GM19455 (cell line): ENCODE measurements around the gene CBLB.
A peak's percentile ranks its signal among the peaks of the same experiment; 100 is the strongest.

ENCODE experiments used
- ATAC-seq: cut with Tn5 transposase; IDR thresholded peaks from one replicate; pipeline ENCODE4 v1.9.1; 2021; ENCODE audit not compliant: unreplicated experiment

The CBLB gene

GRCh38 chr3:105847865-105848264 is 20.9 kb downstream of the CBLB start:
- ATAC-seq, result no peak

GRCh38 chr3:105847452-105847851 is 21.4 kb downstream of the CBLB start:
- ATAC-seq, result no peak

DNA sequence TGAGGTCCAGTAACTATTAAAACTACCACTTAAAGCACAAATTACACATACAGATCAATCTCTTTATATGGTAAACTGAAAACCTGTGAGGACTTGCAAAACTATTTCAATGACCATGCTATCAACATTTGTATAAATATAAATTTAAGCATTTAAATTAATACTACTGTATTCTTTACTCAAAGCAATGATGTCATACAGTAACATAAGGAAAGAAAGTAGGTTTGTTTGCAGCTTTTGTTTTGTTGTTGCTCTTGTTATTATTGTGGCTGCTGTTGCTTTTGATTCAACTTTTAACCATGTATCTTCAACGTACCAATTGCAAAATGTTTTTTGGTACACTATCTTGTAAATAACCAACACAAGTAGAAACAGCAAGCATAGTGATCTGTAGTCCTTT is 22.0 kb downstream of the CBLB start:
- no peak for ATAC-seq

- ATAC-seq, result no peak
Measured at GRCh38 chr3:105845488-105845887, 23.3 kb downstream of the CBLB start.

DNA sequence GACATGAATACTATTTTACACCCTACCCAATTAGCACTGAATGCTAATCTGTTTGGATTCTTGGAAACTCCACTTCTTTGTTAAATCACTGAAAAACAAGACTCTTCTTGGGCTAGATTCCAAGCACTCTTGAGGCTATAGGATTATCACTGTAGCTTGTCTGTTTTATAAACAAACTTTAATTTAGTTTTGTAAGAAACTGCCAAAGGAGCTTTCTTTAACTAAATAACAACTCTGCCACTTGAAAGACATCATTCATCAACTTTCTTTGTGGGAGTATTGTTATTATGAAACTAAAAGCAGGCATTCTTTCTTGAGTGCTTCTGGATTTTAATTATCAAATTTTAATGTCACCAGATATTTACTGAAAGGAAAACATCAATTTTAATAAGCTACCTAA is 24.1 kb downstream of the CBLB start:
- ATAC-seq, result no peak

- no peak for ATAC-seq
Measured at GRCh38 chr3:105843994-105844393, 24.8 kb downstream of the CBLB start.

- no peak for ATAC-seq
Measured at GRCh38 chr3:105842943-105843342, 25.9 kb downstream of the CBLB start.

DNA sequence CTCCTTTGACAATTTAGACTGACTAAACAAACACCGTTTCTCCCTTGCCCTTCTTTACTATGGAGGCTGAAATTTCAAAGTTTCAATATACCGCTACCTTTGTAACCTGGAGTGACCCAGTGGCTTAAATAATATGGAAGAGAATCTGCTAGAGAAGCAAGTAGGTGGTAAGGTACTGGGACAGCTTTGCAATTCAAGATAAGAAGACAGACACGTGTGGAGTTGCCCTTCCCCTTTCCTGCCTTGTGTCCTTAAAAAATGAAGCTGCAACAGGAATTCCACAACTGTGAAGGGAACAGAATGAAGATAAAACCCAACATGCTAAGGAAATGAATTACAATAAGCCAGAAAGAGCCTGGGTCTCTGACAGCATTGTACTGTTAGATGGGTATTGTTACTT is 26.4 kb downstream of the CBLB start:
- no peak for ATAC-seq

DNA sequence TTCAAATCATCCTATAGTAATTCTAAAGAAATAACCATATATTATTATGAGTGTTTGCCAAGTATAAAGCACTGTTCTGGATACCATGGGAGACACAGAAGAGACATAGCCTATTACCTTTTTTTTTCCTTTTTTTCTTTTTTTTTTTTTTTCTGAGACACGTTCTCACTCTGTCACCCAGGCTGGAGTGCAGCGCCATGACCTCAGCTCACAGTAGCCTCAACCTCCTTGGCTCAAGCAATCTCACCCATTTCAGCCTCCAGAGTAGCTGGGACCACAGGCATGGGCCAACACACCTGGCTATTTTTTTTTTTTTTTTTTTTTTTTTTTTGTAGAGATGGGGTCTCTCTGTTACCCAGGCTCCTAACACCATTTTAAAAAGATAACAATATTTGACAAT is 30.9 kb downstream of the CBLB start:
- ATAC-seq, result no peak

- ATAC-seq, result peak; percentile 91
Measured at GRCh38 chr3:105837143-105837740, 31.6 kb downstream of the CBLB start.

DNA sequence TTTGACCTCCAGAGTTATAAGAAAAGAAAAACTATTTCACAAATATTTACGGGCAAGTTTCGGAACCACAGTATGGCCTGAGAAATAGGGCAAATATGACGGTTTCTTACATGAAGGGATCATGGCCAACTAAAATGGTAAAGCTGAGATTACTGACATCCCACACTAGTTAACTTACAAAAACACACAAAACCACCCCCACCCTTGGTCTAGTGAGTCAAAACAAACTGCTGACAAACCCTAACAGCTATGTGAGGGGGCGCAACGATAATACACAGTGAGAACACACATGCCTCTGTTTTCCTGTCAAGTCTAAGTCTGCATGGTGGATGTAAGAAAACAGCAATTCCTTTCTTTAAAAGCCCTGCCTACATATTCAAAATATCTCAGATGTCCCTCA is 32.3 kb downstream of the CBLB start:
- peak; percentile 53 for ATAC-seq

DNA sequence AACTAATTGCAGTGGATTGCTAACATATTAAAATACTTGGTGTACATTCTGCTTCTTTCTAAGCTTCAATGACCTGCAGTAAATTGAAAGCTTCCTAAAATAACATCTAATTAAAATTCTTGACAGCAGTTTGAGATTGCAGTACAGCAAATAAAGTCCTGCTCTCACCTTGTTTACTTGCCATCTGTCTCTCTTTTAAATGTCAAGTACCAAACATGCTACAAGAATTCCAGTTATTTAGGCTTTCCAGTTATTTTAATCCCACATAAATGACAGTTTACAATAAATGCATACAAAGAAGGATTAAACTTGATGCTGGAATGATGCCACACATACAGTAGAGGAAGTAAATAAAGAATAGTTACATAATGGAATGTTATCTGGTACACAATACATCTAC is 33.2 kb downstream of the CBLB start:
- no peak for ATAC-seq

GRCh38 chr3:105834768-105835167 is 34.0 kb downstream of the CBLB start:
- ATAC-seq, result no peak

DNA sequence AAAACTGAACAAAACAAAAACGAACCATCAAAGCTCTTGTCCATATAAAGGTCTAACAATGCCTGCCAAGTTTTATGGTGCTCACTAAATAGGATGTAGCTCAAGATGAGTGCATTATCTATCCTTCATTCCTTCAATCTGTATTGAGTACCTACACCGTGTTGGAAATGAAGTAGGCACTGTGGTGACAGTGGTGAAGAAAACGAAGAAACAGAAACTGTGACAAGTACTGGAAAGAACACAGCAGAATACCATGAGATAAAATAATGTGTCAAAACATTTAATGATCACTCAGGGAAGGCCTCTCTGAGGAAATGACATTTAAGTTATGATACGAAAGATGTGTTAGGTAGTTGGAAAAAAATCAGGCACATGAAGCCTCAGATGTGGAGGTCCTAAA is 36.2 kb downstream of the CBLB start:
- no peak for ATAC-seq

DNA sequence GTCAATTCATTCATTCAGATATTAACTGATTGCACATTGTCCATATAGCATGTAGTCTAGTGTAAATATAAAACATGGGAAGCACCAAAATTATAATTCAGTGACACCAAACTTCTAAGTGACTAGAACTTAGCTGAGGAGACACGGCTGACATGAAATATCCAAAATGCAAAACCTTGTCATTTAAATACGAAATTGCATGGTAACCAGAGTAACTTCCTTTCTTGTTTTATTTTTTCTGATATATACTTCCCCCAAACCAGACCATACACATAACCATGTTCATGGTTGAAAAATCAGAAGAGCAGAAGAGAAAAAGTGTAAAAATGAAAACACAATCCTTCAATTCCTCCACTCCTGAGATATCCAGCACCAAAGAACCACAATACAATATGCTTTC is 38.0 kb downstream of the CBLB start:
- no peak for ATAC-seq

GRCh38 chr3:105829871-105830622 is 38.8 kb downstream of the CBLB start:
- no peak for ATAC-seq

- ATAC-seq, result no peak
Measured at GRCh38 chr3:105829229-105829628, 39.6 kb downstream of the CBLB start.

GRCh38 chr3:105828703-105829102 is 40.1 kb downstream of the CBLB start:
- no peak for ATAC-seq

- no peak for ATAC-seq
Measured at GRCh38 chr3:105827959-105828358, 40.9 kb downstream of the CBLB start.

DNA sequence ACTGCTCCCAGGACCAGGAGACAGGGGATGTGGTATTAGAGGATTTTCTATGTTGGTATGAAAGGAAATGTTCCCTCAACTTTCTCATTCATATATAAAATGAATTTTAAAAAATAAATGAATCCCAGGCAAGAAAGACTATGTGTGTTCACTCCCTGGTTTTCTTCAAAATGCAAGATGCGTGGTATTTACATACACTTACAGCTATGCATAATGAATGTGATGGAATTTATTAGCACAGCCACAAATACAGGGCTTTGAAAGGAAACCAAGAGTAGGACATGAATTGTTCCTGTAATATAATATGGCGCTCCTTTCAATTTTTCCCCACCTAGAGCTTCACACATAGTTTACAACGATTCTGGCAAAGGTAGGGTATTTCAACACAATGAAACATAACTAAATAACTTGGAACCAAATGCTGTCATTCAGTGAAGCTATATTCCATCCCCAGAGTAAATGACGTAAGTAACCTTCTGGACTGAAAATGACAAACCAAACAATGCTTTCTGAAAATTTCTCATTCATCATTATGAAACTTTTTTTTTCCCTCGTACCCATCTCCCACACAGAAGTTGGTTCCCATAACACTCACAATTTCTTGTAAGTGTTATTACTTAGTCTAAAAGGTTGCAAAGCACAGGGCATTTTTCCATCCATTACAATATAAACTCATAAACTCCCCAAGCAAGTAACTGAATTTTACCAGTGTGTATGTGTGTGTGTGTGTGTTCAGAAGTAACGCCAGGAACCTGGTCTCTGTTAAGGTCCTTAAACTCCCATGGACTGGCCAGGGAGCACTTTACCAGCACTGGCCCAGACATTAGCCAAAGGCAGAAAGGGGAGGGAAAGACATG is 41.8 kb downstream of the CBLB start:
- ATAC-seq, result no peak

- ATAC-seq, result no peak
Measured at GRCh38 chr3:105824129-105824528, 44.7 kb downstream of the CBLB start.
